Neural cell (in vitro differentiated cells): Measurements from ENCODE around the gene ADGRA1. TPM values are rescaled to one million over a fixed set of nuclear protein-coding genes. Genes with fewer than 3 reads are reported as not detected.

ENCODE experiments used
- H2AFZ ChIP-seq: fragments of 200-600, 300-800 bp; sonication (generic), shearing (Covaris generic); 2 replicates; pipeline ENCODE4 v1.6.0; 2014; ENCODE audit warnings: low read depth, mild to moderate bottlenecking, antibody characterized with exemption, low read length, moderate library complexity
- H3F3A ChIP-seq: fragments of 200-600 bp; shearing (Covaris generic); 2 replicates; pipeline ENCODE4 v1.6.1; 2016; ENCODE audit warnings: mild to moderate bottlenecking, moderate library complexity, mixed read lengths, antibody characterized with exemption, low read length; ENCODE audit not compliant: insufficient read depth, poor library complexity, severe bottlenecking
- H3K27ac ChIP-seq: fragments of 200-600, 300-800 bp; sonication (generic), shearing (Covaris generic); 2 replicates; pipeline ENCODE4 v1.5.1; 2014; ENCODE audit warnings: mild to moderate bottlenecking, low read length, moderate library complexity
- H3K27me3 ChIP-seq: fragments of 300-800, 200-600 bp; sonication (generic), shearing (Covaris generic); 2 replicates; pipeline ENCODE4 v1.6.0; 2014; ENCODE audit warnings: mild to moderate bottlenecking, low read depth, low read length, moderate library complexity; ENCODE audit not compliant: insufficient read depth
- H3K36me3 ChIP-seq: fragments of 300-800, 200-600 bp; sonication (generic), shearing (Covaris generic); 2 replicates; pipeline ENCODE4 v1.5.1; 2014; ENCODE audit warnings: mild to moderate bottlenecking, antibody characterized with exemption, low read length, moderate library complexity; ENCODE audit not compliant: insufficient read depth
- H3K4me2 ChIP-seq: fragments of 300-800, 200-600 bp; sonication (generic), shearing (Covaris generic); 2 replicates; pipeline ENCODE4 v1.6.0; 2014; ENCODE audit warnings: mild to moderate bottlenecking, low read length
- H3K4me3 ChIP-seq: fragments of 300-800, 200-600 bp; sonication (generic), shearing (Covaris generic); 2 replicates; pipeline ENCODE4 v1.5.1; 2014; ENCODE audit warnings: mild to moderate bottlenecking, low read length, moderate library complexity
- H3K79me2 ChIP-seq: fragments of 200-600 bp; shearing (Covaris generic); replicated peaks from 2 replicates; pipeline ENCODE4 v1.6.0; 2014; ENCODE audit warnings: mild to moderate bottlenecking, low read length, moderate library complexity; ENCODE audit not compliant: insufficient read depth
- H3K9ac ChIP-seq: fragments of 300-800, 200-600 bp; sonication (generic), shearing (Covaris generic); 2 replicates; pipeline ENCODE4 v1.6.1; 2016; ENCODE audit warnings: mild to moderate bottlenecking, low read length, mixed read lengths
- H3K9me2 ChIP-seq: fragments of 200-600 bp; shearing (Covaris generic); 2 replicates; pipeline ENCODE4 v1.6.1; 2016; ENCODE audit warnings: mild to moderate bottlenecking, low read length, mixed read lengths; ENCODE audit not compliant: insufficient read depth
- H3K9me3 ChIP-seq: fragments of 200-600, 300-800 bp; sonication (generic), shearing (Covaris generic); 2 replicates; pipeline ENCODE4 v1.6.1; 2016; ENCODE audit warnings: mild to moderate bottlenecking, mixed run types, low read length, moderate library complexity, mixed read lengths
- H4K20me1 ChIP-seq: fragments of 200-600 bp; shearing (Covaris generic); 2 replicates; pipeline ENCODE4 v1.6.1; 2016; ENCODE audit warnings: mild to moderate bottlenecking, mixed run types; ENCODE audit not compliant: insufficient read depth
- CTCF ChIP-seq: fragments of 450-650 bp; IDR thresholded peaks from 2 replicates; pipeline ENCODE4 v1.5.1; 2014; ENCODE audit warnings: antibody characterized with exemption, mild to moderate bottlenecking, moderate library complexity; ENCODE audit not compliant: poor library complexity, severe bottlenecking
- EP300 ChIP-seq: fragments of 450-650 bp; conservative IDR thresholded peaks from 2 replicates; pipeline ENCODE4 v1.6.1; 2014; ENCODE audit warnings: antibody characterized with exemption, mild to moderate bottlenecking, moderate library complexity; ENCODE audit not compliant: poor library complexity, severe bottlenecking
- EZH2 ChIP-seq: fragments of 200-600, 300-800 bp; shearing (Covaris generic), sonication (generic); IDR thresholded peaks from 2 replicates; pipeline ENCODE4 v1.6.1; 2014; ENCODE audit warnings: antibody characterized with exemption, low read length, borderline replicate concordance, mild to moderate bottlenecking; ENCODE audit not compliant: insufficient read depth, poor library complexity, severe bottlenecking
- MXI1 ChIP-seq: fragments of 450-650 bp; conservative IDR thresholded peaks from 2 replicates; pipeline ENCODE4 v1.6.1; 2014; ENCODE audit warnings: antibody characterized with exemption, mild to moderate bottlenecking; ENCODE audit not compliant: poor library complexity, severe bottlenecking
- POLR2AphosphoS5 ChIP-seq: IDR thresholded peaks from 2 replicates; pipeline ENCODE4 v1.6.1; 2012
- RAD21 ChIP-seq: fragments of 450-650 bp; conservative IDR thresholded peaks from 2 replicates; pipeline ENCODE4 v1.6.1; 2014; ENCODE audit warnings: antibody characterized with exemption, mild to moderate bottlenecking, moderate library complexity
- REST ChIP-seq: IDR thresholded peaks from 2 replicates; pipeline ENCODE4 v1.6.1; 2012; ENCODE audit warnings: borderline replicate concordance
- SMC3 ChIP-seq: fragments of 450-650 bp; conservative IDR thresholded peaks from 2 replicates; pipeline ENCODE4 v1.6.1; 2014; ENCODE audit warnings: antibody characterized with exemption, mild to moderate bottlenecking, moderate library complexity; ENCODE audit not compliant: poor library complexity
- TAF1 ChIP-seq: IDR thresholded peaks from 2 replicates; pipeline ENCODE4 v1.6.1; 2012; ENCODE audit warnings: low read depth
- polyA plus RNA-seq: library from polyadenylated mRNA; depleted of rRNA; stranded (reverse); fragments of >200 nt; gene quantifications from 2 replicates; pipeline ENCODE4 v1.2.3, GENCODE V29; 2014

Gene ADGRA1
- polyA plus RNA-seq, 1 donor from 2014 or later = 2.2 TPM

GRCh38 chr10:133114726-133115452 lies 27.2 kb downstream of the ADGRA1 start:
- Histone ChIP-seq H3K9me3 (peaks cover 13% of the 10 kb centered on the region), H3K9ac (no peak overlapping the region), H3K4me2 (no peak overlapping the region), H3K36me3 (no peaks in the 10 kb centered on the region), H4K20me1 (no peaks in the 10 kb centered on the region), H3F3A (no peaks in the 10 kb centered on the region), H3K4me3 (no peak overlapping the region), H3K27ac (no peak overlapping the region), H3K79me2 (no peaks in the 10 kb centered on the region), H3K27me3 (no peaks in the 10 kb centered on the region), H2AFZ (no peak overlapping the region), H3K9me2 (no peaks in the 10 kb centered on the region)
- TF ChIP-seq EZH2 (no peak), MXI1 (no peak), RAD21 (no peak), POLR2AphosphoS5 (no peak), REST (no peak), EP300 (no peak), SMC3 (no peak), CTCF (no peak), TAF1 (no peak)

- no peak overlapping the region for H3K4me3 ChIP-seq
- no peak overlapping the region for H3K27ac ChIP-seq
- peaks cover 13% of the 10 kb centered on the region for H3K9me3 ChIP-seq
- no peak overlapping the region for H3K4me2 ChIP-seq
- no peaks in the 10 kb centered on the region for H3K9me2 ChIP-seq
- H3K9ac ChIP-seq = no peak overlapping the region
- TF ChIP-seq MXI1 (no peak), RAD21 (no peak), CTCF (no peak), REST (no peak), EZH2 (no peak), TAF1 (no peak), EP300 (no peak), SMC3 (no peak), POLR2AphosphoS5 (no peak)
- no peaks in the 10 kb centered on the region for H3K79me2 ChIP-seq
- no peaks in the 10 kb centered on the region for H3K27me3 ChIP-seq
- H3K36me3 ChIP-seq = no peaks in the 10 kb centered on the region
- H3F3A ChIP-seq = no peaks in the 10 kb centered on the region
- H2AFZ ChIP-seq = no peak overlapping the region
- no peaks in the 10 kb centered on the region for H4K20me1 ChIP-seq
Observed at GRCh38 chr10:133115453-133115842, 27.7 kb downstream of the ADGRA1 start.
